ENCODE measurements around the gene COL15A1.

The COL15A1 gene

GRCh38 chr9:98974554-98974953 lies 30.8 kb downstream of the COL15A1 start:
- DNase-seq, result no peak

DNA sequence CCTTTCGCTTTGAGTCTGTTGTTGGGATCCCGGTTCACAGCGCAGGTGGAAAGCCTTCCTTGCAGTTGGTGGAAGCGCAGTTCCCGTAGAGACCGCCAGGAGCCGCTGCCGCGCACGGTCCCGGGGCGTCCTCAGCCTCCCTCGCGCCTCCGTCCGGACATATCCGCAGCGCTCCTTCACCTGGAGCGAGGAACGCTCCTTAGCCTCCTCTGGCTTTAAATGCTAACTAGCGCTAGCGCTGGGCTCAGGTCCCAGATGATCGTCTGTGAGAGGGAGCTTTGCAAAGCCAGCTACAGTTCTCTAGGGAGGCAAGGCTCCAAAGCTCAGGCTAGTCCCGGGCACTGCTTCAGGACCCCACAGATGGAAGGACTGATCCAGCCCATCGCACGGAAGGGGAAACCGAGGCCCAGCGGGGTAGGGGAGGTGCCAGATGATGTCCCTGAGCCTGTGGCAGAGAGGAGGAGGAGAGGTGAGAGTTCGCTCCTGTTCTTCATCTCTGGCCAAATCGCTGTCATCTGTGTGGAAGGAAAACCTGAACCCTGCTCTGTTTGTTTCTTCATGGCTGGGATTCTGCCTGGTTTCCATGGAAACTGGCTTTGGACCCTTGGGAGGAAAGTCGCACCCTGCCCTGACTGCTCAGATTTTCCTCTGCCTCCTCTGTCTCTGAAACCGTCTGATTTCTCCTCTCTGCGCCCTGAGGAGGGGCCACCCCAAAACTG lies 31.4 kb downstream of the COL15A1 start:
- DNase-seq, result peak; percentile 53 to 67

DNA sequence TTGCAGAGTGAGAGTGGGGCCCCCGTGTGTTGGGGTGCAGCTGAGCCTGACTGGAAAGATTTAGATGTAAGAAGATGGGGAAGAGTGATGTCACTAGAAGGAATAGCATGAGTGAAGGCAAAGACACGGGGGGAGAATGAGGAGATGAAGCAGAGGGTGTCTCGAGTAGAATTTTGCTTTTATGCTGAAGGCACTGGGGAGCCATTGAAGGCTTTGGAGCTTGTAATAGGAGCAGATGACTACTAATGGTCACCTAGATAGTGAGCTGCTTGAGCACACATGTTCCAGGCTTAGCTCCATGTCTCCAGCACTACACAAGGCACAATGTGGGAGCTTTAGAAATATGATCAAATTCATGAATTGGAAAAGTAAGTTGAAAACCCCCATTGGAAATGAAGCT lies 32.1 kb downstream of the COL15A1 start:
- DNase-seq, result no peak

DNA sequence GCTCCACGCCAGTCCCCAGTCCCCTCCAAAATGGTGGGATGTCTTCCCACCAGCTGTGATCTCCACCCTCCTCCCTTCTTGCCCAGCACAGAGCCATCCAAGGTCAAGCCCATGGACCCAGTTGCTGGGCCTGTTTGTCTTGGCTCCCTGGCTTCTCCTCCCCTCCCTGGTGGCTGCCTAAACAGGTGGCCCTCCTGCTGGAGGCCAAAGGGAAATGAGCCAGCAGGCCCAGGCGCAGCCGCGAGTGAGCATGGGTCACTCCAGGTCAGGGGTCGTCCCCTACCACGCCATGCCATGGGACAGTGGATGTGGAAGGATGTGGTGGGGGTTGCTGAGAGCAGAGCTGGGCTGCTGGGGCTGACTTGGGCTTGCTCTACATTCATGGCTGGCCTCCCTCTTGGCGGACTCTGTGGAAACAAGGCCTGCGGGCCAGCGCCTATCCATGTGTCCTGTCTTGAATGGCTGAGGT lies 33.6 kb downstream of the COL15A1 start:
- DNase-seq, result no peak

GRCh38 chr9:98977813-98978212 lies 34.1 kb downstream of the COL15A1 start:
- no peak for DNase-seq

GRCh38 chr9:98978231-98978681 lies 34.5 kb downstream of the COL15A1 start:
- peak in 1 of 2 experiments; percentile 15 for DNase-seq

GRCh38 chr9:98980291-98980690 lies 36.6 kb downstream of the COL15A1 start:
- DNase-seq, result no peak

GRCh38 chr9:98983295-98984268 lies 39.9 kb downstream of the COL15A1 start:
- DNase-seq, result no peak

DNA sequence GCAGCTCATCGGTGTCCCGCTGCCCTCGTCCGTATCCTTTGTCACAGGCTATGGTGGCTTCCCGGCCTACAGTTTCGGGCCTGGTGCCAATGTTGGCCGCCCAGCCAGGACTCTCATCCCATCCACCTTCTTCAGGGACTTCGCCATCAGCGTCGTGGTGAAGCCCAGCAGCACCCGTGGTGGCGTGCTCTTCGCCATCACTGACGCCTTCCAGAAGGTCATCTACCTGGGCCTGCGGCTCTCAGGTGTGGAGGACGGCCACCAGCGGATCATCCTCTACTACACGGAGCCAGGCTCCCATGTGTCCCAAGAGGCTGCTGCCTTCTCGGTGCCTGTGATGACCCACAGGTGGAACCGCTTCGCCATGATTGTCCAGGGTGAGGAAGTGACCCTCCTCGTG lies 41.9 kb downstream of the COL15A1 start:
- DNase-seq, result no peak

DNA sequence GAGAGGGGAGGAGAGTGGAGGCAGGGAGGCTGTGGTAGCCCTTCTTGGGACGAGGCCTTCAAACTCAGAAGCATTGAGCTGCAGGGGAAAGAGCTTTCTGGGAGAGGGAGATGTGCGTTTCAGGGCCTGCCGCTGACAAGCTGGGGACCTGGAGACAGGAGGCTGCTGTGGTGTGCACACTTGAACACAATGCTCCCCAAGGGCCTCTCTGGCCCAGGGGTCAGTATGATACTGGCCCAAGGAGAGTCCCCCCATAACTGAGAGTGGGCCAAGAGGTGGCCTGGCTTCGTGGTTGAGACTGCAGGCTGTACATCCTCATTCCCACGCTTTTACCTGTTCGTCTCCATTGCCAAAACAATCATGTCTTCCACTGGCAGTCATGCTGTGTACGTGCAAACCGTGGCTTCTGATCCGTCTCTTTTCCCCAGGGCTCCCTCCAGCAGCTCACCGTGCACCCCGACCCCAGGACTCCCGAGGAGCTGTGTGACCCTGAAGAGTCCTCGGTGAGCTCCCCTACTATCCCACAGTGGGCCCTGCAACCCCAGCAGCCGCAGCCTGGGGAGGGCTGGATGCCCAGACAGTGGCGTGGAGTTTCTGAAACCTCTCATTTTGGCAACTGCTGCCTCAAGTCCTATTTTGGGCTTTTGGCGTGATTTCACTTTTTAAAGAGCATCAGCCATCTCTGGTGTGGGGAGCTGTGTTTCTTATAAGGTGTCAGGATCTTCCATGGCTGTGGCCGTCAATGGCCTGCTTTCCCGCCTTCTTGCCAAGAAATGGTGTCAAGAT lies 43.4 kb downstream of the COL15A1 start:
- no peak for DNase-seq

- DNase-seq, result no peak
Measured at GRCh38 chr9:98989036-98990000, 45.6 kb downstream of the COL15A1 start.

DNA sequence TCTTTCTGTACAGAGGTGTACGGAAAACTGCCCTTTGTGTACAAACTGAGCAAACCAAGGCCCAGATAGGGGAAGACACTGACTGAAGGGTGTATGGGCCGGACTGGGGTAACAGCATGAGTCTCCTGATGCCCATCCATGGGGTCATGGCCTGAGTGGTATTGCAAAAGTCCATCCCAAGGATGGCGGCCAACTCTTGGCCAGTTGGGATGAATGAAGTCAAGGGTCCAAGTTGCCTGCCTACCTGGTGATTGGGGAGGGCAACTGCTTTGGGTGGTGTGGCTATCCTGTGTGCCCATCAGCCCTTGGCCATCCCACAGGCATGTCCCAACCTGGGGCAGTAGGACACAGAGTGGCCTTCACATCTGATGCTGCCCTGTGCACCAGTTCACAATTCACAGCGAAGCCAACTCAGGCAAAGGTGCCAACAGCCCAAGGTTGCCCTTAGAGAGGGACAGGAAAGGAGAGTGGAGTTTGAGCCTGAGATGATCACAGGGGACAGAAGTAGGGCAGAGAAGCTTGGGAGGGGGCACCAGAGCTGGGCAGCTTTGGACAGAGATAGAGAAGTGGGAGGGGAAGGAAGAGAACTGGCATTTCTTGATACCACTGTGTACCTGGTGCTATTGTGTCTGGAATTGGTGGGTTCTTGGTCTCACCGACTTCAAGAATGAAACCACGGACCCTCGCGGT lies 46.6 kb downstream of the COL15A1 start:
- DNase-seq, result no peak

GRCh38 chr9:98992107-98992884 lies 48.6 kb downstream of the COL15A1 start:
- no peak for DNase-seq

- no peak for DNase-seq
Measured at GRCh38 chr9:98992885-98993569, 49.3 kb downstream of the COL15A1 start.

DNA sequence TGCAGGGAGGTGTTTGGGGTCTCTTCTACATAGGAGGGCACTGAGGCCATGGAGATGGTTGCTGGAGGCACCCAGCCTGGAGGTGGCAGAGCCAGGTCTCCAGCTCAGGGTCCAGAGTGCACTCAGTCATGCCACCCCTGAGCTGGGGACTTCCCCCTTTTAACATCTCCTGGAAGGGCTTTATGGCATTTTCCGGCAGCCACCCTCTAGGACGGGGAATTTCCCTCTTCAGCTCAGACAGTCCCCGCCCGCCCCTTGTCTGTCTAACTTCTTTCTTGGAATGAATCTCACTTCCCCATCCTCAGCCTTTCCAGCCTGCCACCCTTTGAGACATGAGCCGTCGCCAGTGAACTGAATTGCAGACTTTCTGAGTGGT lies 49.9 kb downstream of the COL15A1 start:
- no peak for DNase-seq

GRCh38 chr9:98994172-98995058 lies 50.7 kb downstream of the COL15A1 start:
- no peak for DNase-seq

DNA sequence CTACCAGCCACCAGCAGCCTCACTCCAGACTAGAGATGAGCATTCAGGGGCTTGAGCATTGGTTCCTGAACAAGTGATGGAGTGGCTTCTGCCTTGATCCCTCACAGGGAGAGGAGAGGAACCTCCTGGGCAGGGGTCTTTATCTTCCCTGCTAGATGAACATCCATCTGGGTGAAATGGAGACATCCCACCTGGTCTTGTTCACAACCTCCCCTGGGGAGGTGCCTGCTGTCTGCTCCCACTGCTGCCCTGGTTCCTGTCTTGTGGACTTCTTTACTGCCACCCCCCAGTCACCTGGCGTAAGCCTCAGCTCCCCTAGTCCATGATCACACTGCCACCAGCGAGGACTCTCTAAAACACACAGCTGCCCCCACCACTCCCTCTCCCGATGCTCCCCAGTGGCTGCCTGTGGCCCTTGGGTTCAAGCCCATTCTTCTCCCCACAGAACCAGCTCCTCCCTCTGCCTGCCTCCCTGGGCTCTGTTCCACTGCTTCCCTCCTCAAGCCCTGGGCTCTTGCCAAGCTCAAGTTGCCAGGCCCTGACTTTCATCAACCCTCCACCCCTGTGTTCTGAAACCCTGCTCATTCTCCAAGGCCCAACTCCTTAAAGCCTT lies 51.5 kb downstream of the COL15A1 start:
- DNase-seq, result no peak

DNA sequence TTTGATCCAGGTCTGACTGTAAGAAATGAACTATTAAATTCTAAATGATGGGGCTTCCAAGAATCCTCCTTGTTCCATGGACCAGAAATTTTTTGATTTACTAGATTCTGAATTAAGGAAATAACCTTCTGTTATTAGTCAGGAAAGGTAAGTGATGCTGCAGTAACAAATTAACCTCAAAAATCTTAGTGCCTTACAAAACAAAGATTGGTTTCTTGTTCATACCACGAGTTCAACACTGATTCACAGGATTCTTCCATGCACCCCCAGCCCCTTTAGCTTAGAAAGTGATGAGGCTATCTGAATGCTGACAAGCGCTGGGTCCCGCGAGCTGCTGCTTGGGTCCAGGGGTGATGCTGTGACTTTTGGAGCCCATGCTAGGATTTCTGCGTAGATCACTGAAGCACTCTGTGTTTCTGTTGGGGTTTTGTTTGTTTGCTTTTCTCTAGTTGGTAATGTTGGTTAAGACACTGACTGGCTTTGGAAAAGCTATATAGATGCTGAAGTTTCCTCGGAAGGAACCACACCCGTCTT lies 52.3 kb downstream of the COL15A1 start:
- DNase-seq, result no peak

All from NCI-H2081 (cell line).